HG03469 (cell line): ENCODE results near the gene CHMP5.
A peak's percentile ranks its signal among the peaks of the same experiment; 100 is the strongest.

ENCODE experiments used
- ATAC-seq: cut with Tn5 transposase; IDR thresholded peaks from one replicate; pipeline ENCODE4 v1.9.1; 2021; ENCODE audit warnings: mild to moderate bottlenecking, moderate library complexity, moderate number of reproducible peaks; ENCODE audit not compliant: unreplicated experiment

The CHMP5 gene

GRCh38 chr9:33273266-33273971, 8.6 kb downstream of the CHMP5 start:
- ATAC-seq: no peak

DNA sequence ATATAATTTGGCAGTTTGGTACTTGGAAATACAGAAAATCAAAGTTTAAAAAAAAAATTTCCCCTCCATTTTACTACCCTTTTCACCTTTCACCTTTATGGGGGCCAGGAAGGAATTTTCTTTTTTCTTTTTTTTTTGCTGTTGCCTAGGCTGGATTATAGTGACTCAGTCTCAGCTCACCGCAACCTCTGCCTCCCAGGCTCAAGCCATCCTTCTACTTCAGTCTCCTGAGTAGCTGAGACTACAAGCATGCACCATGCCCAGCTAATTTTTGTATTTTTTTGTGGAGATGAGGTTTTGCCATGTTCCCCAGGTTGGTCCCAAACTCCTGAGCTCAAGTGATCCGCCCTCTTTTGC, 9.1 kb downstream of the CHMP5 start:
- ATAC-seq: no peak

GRCh38 chr9:33277484-33277883, 12.6 kb downstream of the CHMP5 start:
- ATAC-seq: no peak

GRCh38 chr9:33285502-33285901, 20.7 kb downstream of the CHMP5 start:
- no peak for ATAC-seq

DNA sequence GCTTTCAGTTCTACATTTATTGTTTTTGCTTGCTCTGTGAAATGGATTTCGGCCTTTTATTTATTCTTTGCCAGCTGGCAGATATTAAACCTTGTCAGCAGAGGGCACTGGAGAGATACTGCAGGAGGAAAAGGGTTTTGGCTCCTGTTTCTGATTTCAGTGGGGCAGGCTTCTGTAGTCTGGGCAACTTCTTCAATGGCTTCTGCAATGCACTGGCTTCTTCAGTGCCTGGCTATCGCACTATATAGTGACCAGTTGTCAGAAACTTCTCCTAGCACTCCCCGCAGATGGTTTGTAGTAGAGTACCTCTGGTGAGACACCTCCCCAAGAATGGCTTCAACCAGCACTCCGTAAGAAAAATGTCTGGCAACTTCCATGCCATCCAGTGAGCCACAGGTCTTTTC, 22.2 kb downstream of the CHMP5 start:
- ATAC-seq: no peak

DNA sequence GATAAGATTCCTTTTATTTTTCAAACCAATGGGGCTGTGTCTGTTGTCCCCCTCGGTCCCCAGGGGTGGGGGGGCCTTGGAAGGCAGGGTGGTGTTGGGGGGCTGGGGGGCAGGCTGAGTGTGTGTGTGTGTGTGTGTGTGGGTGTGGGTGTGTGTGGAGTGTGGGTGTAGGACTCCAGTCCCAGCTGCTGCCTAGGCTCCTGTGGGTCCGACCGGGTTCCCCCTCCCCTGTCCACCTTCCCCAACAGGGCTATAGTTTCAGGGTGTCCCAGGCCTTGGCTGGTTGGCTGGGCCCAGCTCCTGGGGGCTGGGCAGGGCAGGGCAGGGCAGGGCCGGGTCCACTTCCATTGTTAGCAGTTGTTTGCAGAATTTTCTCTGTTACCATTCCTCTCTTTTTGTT, 23.4 kb downstream of the CHMP5 start:
- ATAC-seq: no peak

- no peak for ATAC-seq
Observed at GRCh38 chr9:33288828-33289483, 24.1 kb downstream of the CHMP5 start.

GRCh38 chr9:33289496-33289895, 24.6 kb downstream of the CHMP5 start:
- no peak for ATAC-seq

DNA sequence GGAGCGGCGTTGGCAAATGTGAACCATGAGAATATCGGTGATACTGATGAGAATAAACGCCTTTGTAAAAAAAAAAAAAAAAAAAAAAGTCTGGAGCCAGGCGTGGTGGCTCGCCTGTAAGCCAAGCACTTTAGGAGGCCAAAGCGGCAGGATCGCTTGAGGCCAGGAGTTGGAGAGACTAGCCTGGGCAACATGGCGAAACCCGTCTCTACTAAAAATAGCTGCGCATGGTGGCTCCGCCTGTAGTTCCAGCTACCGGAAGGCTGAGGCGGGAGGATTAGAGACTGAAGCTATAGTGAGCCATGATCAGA, 25.0 kb downstream of the CHMP5 start:
- ATAC-seq: no peak

DNA sequence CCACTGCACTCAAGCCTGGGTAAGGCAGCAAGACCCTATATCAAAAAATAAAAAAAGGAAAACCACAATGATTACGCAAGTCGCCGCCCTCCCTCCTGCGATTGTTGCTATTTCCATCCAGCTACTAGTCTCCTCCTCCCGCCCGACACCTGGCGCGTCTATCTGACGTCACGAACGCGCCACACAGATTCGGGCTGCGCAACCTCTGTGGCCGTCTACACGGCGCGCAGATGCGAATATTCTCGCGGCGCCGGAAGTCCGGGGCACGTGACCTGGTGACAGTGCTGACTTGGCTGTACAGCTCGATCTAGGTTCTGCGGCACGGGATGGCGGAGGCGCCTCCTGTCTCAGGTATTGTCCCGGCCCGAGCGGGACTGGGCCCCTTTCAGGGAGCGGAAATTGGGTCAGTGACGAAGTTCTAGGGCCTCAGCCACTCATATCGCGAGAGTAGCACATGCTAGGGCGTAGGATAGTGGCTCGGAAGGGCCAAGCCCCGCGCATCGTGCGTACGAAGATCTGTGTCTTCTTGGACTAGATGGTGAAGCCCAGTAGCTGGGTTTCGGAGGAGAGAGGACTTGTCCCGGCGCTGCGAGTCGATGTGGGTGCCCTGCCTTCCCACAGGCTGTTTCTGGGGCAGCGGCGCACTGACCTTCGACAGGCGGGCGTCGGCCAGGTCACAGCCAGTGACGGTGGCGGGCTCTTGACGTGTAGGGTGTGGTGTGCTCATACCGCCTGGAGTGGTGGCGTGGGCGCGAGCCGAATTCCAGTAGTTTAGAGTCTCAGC, 25.6 kb downstream of the CHMP5 start, which contains the start of gene NFX1:
NFX1 (plus strand) TSS at position 270 of the 784 bp plus-strand sequence; CDS start at position 327, 57 bp downstream.
- peak; percentile 77 for ATAC-seq

DNA sequence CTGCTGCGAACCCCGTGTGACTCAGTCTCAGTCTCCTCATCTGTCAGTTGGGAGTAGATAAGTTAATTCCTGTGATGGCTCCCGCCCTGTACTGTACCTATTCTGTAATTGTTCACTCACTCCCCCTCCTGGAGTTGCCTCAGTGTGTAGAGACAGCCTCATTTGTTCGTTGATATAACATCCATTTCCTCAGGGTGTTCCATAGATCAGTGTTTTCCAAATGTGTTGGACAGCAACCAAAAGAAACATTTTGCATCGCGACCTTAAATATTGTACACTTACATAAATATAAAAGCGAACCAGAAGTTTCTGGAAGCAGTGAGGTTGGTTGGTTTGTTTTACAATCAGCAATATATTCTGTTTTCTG, 26.2 kb downstream of the CHMP5 start:
- ATAC-seq: no peak

- no peak for ATAC-seq
Observed at GRCh38 chr9:33291901-33292300, 27.1 kb downstream of the CHMP5 start.

DNA sequence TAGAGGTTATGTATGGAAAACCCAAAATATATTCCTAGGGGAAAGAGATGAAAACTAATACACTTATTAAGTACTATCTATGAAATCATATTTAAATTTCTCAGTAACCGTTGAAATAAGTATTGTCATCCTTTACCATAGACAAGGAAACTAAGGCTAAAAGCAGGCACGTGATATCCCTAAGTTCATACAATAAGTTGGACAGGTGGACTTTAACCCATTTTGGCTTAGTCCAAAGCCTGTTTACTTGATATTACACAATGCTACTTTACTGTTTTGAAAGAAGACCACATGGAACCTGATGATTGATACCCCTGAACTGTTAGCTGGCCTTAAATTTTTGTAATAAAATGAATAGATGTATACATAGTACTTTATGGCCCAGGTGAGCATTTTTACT, 28.9 kb downstream of the CHMP5 start:
- ATAC-seq: no peak

- no peak for ATAC-seq
Observed at GRCh38 chr9:33294670-33295432, 30.0 kb downstream of the CHMP5 start.

DNA sequence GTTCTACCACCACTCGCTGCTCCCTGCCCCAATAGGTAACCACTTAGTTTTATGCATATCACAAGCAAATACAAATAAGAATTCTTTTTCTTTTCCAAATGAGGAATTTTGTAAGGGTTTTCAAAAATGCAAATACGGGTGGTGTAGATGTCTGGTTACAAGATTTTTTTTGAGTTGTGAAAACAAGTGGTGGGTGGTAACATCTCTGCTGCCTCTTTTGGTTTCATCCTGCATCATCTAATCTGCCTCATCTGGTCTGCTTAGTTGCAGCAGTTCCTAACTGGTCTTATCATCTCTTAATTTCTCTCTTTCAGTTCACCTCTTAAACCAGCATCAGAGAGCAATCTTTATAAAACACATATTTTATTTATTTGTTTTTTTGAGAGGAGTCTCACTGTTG, 30.7 kb downstream of the CHMP5 start:
- ATAC-seq: peak; percentile 37

DNA sequence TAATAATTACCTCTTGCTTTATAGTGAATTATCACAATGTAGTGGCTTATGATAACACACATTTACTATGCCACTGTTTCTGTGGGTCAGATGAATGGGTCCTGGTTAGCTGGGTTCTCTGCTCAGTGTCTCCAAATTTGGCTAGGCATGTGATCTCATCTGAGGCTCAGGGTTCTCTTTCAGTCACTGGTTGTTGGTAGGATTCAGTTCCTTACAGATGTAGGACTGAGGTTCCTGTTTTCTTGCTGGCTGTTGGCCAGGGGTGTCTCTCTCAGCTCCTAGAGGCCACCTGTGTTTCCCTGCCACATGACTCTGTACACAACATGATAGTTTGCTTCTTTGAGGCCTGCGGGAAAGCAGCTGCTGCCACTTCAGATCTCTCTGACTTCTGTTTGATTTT, 32.6 kb downstream of the CHMP5 start:
- ATAC-seq: peak; percentile 93

GRCh38 chr9:33300546-33300945, 35.7 kb downstream of the CHMP5 start:
- no peak for ATAC-seq

GRCh38 chr9:33304362-33304761, 39.5 kb downstream of the CHMP5 start:
- no peak for ATAC-seq

DNA sequence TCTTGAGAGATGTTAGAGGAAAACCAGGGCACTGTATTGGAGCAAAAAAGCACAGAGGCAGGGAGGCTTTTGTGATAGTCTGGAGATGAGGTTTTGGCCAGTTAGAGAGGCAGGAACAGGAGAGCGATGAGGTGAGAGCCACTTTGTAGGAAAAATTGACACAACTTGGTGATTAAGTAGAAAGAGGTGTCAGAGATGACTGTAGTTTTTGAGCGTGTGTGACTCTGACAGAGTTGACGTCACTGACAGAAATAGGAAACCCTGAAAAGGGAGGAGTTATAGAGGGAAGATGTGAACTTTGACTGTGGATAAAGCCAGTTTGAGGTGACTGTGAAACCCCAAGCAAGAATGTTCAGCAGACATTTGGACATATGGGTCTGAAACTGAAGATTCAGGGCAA, 41.2 kb downstream of the CHMP5 start:
- ATAC-seq: no peak

- no peak for ATAC-seq
Observed at GRCh38 chr9:33307067-33307466, 42.2 kb downstream of the CHMP5 start.

DNA sequence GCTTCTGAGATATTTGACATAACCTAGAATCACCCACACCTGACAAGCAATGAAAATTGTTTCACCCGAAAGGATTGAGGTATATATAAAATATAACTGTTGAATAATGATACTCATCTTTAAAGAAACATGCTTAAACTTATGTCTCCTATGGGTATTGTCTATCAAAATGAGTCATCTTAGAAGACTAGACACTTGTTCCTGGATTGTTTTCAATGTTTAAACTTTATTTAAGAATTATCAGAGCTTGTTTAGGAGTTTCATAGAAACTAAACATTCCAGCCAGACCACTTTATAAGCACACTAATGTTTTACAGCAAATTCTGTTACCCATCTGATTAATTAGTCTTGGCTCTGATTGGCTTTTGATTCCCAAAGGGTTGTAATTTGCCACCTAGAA, 45.1 kb downstream of the CHMP5 start:
- ATAC-seq: no peak
